HG02642 (cell line): ENCODE measurements around the gene SYT11.

Experiments used
- ATAC-seq: cut with Tn5 transposase; IDR thresholded peaks from one replicate; pipeline ENCODE4 v1.9.1; 2021; ENCODE audit warnings: mild to moderate bottlenecking; ENCODE audit not compliant: unreplicated experiment, poor library complexity

The SYT11 gene

GRCh38 chr1:155932487-155932886 lies 73.1 kb downstream of the SYT11 start:
- ATAC-seq = no peak

- ATAC-seq = no peak
Measured at GRCh38 chr1:155933591-155934096, 74.3 kb downstream of the SYT11 start.

- peak; percentile 95 for ATAC-seq
Measured at GRCh38 chr1:155934097-155934935, 74.9 kb downstream of the SYT11 start, which contains the start of gene KHDC4. Gene KHDC4 (minus strand): TSS chr1:155934413. CDS start chr1:155934373, 40 bp downstream.
